GM19025 (cell line): Measurements from ENCODE around the gene CALCOCO1.

Source experiments
- ATAC-seq: cut with Tn5 transposase; IDR thresholded peaks from one replicate; pipeline ENCODE4 v1.9.1; 2021; ENCODE audit warnings: mild to moderate bottlenecking, low read depth, moderate library complexity; ENCODE audit not compliant: unreplicated experiment

The CALCOCO1 gene

DNA sequence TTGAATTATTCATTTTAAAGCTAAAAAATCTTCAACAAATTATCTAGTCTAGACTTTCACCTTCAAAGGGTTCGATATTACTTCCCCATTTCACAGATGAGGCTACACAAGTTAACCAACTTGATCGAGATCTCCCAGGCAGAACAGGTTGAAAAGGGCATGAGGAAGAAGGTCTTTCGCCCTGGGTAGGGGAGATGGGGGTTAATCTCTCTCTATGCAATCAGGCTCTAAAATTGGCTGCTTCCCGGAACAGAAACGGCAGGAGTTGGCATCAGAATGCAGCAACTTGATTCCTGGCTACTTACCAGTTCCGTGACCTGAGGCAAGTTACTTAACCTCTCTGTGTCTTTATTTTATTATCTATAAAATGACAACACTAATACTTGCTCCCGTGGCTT lies 26.9 kb upstream of the CALCOCO1 start:
- no peak for ATAC-seq

DNA sequence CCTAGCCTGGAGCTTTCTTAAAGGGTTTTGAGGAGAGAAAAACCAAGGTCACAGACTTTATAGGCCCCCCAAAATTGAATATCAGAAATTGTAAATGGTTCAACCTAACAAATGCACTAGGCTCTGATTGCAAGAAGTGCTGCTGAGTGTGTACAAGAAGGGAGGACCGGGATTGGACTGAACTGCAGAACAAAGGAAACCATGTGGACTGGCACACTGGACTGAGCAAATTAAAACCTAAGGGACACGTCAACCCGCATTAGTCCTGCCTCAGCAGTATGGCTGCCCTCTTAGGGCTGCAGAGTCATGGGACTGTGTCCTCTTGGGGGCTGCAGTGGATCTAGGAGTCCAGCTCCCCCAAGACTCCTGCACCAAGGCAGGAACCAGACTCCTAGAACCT lies 25.4 kb upstream of the CALCOCO1 start:
- no peak for ATAC-seq

DNA sequence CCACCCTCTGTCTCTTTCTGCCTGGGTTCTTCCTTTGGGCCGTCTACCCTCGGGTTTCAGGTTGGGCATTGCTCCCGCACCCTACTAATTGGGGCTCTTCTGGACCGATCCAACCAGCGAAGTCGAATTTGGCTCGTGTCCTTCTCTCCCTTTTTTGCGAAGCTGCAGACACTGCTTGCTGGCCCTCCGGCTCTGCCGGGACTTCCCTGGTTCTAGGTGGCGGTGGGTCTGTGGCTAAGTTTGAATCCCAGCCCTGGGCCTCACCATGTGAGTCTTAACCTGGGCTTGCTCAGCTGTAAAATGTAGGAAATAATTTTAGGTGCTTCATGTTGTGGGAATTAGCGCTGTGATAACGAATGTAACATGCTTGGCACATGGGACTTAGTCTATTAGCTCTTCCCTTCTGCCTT lies 24.9 kb upstream of the CALCOCO1 start:
- no peak for ATAC-seq

DNA sequence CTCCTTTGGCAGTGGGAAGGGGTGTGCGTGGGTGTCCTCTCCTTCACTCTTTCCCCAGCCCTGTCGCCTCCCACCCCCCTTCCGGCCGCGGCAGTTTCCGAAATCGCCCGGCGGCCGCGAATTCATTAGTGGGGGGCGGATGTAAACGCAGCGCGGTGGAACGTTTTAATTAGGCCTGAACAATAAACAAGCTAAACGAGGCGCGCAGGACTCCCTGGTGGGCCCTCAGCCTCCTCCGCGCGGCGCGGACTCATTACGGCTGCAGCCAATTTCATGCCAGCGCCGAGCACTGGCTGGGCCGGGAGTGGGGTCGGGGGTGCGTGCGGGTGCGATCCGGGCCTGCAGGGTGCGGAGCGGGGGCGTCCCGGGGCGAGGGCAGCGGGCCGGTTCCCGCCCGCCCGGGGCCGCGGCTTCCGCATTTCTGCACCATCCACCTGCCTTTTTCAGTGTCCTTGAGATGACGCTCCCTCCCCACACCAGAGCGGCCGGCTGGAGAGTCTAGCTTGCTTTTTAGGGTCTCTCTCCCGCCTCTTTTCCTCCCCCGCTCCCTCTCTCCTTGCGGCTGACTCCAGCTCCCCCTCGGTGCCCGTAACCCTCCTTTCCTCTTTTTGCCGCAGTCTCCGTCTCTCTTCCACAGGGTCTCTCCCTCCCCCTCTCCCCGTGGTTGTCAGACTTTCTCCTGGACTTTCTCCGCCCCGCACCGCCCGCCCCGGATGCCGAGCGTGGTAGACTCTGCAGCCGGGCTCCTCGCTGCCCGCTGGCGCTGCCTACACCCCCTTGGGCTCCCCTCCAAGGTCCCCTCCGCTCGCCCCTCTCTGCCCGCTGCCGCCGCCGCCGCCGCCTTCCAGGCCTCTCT lies 24.3 kb upstream of the CALCOCO1 start, which contains the start of gene CISTR:
Gene CISTR (minus strand): TSS at position 644 of the 856 bp plus-strand sequence.
- ATAC-seq: no peak

DNA sequence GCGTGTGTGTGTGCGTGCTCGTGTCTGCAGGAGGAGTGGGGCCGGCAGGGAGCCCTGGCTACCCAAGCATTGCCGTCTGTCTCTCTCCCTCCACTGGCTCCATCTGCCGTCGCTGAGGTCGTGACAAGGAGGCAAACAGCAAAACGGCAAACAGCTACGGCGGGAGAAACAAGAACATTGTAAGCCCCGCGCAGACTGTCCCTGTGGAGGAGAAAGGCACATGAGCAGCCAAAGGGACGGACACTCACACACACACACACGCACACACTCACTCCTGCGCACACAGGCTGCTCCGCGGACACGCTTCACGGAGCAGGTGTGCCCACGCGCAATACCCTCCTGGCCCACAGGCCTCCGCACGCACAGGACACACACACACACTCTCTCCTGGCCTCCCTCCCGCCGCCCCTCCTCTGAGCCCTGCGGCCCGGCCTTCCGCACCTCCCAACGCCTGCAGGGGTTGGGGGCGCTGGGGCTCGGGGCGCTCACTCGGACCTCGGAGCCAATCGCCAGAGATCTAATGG lies 23.6 kb upstream of the CALCOCO1 start:
- ATAC-seq: no peak

DNA sequence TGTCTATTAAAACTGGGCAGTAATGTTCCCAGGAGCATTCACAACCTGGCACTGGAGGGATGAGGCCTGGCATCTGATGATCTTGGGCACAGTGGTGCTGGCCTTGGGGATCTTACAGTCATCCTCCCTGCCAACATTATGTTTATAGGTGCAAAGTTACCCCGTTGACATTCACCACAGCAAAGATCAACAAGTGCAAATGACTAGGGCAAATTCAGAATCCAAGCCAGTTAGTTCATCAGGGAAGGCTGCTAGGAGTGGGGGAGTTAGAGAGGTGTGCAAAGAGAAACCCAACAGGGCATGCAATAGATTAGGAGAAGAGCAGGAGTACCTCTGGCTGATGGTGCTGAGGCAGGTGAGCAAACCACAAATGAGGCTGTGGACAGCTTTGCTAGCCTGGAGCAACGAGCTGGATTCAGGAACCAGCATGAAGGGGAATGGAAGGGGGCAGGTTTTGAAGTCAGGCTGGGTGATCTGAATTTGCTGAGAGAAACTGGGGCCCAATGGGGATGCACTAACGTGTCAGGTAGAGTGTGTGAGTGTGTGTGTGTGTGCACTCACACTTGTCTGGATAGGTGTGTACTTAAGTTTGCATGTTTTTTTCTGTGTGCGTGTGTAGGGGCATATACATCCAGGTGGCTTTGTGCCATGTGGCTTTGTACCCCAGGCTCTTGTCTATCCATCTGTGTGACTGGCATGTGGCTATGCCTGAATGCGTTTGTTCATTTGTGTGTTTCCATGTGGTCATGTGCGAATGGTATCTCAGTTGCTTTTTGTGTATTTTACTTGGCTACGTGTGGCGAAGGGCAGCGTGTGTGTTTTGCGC lies 22.9 kb upstream of the CALCOCO1 start:
- no peak for ATAC-seq

DNA sequence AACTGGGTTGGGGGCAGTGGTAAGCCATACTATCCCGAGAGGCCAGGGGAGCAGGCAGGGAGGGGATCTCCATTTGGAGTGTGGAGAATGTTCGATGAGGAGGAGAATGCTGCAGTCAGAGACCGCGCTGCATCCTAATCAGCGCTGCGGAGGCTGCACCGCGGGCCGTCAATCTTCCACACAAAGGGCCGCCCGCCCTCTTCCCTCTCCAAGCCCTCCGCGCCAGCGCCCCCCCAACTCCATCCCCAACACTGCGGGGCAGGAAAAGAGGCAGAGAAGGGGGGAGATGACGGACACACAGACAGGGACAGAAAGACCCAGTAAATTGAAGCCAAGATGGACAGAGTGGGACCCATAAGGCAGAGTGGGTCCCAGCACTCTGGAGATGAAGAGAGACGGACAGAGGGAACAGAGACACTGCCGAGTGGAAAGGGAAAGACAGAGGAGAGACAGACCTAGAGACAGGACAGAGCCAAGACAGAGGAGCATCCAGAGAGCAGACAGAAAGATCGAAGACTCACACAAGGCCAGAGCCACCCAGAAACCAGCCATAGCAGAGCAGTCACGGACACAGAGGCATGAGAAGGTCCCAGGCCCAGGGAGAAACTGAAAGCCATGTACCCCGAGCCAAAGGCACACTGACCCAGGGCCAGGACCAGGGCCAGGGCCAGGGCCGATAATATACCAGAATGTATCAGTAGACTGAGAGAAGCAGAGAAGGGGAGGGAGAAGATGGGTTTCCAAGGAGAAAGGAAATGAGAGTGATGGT lies 21.0 kb upstream of the CALCOCO1 start:
- no peak for ATAC-seq

DNA sequence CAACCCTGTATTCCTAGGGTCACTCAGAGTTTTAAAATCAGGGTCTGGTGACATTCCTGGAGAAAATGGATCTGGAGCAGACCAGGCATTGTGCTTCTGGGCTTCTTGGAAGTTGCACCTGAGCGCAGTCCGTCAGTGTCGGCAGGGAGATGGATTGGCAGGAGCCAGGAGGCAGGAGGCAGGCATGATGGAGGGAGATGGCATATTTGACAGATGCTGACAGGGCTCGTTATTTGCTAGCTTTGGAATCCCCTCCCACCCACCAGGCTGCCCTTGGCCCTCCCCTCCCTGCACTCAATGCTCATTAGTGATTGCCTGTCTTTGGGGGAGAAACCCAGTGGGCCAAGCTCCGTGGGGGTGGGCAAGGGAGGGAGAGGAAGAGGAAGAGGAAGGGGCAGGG lies 19.8 kb upstream of the CALCOCO1 start:
- ATAC-seq: no peak

DNA sequence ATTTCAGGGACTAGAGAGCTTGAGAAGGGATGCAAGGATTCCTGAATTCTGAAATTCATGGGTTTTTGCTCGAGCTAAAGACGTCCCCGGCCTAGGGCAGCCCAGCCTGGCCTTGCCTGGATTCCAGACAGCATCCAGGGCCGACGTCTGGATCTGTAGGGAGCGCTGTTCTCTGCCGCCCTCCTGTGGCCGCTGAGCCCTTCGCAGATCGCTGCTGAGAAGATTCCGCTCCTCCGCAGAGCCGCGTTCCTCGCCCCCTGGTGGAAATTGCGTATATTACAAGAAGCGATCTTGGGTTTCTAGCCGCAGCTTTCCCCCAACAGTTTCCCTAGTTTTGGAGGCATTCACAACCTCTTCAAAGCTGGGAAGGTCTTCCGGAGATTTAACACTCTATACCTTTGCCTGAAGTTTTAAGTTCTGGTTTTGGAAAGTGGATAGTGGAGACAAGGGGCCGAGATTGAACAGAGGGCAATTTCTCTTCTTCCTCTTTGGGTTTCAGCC lies 19.4 kb upstream of the CALCOCO1 start:
- ATAC-seq: no peak

DNA sequence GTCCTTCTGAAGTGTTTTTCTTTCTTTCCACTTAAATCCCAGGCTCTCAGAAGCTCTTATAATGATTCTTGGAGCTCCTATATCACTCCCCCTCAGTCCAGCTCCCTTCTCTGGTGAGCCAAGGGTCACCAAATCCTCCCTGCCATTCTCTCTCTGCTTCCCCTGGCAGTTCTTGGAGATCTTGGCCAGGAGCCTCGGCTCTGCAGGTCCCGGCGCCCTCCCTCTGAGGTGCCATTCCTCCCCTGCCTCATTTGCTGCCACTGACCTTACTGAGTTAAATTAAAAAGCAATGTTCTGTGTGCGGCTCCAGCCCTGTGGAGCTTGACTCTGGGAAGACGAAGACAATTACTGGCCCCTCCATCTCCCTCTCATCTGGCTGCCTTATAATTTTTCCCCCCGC lies 17.5 kb upstream of the CALCOCO1 start:
- no peak for ATAC-seq

DNA sequence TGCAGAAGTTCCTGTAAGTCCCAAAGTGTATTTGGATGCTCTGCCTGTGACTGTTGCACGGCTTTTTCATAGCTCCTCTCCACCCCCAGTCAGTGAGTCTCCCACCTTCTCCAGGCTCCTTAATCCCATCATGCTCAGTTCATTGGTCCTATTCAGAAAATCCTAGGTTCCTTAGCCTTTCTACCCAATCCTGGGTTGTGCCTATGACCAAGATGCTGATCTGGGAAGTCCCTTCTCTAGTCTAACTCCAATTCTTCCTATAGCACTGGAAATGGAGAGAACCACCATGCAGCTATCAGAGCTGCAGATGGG lies 16.8 kb upstream of the CALCOCO1 start:
- ATAC-seq: no peak

DNA sequence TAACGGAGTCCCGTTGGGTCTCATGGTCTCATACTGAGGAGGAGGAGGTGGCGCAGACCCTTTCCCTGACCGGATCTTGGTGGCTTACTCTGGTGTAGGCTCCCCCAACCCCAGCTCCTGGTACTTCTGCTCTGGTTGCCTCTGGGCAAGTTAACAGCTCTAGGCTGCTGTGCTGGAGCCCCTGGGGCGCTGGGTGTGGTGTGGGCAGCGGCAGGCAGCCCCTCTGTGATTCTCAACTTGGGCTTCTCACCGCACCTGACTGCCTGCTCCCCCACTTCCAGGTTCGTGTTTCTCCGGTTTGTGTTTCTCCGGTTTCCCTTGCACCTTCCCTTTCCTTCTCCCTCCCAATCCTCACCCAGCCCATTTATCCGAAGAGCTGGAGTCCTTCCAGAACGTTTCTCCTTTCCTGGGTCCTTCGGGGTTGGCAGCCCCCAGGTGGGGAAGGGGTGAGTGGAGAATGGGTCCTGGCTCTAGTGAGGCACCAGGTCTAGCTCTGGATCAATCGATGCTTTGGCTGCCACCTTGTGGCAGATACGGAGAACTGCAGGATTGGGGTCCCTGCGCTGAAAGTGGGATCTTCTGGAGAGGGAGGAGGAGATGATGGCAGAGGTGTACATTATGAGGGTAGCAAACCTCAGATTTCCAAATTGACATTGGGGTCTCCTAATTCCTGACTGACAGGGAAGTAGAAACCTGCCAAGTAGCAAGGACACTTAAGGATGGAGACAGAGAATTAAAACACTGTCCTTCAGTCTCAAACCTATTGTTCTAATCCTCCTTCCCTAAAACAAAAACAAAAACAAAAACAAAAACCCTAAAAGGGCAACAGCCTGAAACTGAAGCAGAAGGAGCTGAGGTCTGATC lies 16.2 kb upstream of the CALCOCO1 start:
- ATAC-seq: no peak

DNA sequence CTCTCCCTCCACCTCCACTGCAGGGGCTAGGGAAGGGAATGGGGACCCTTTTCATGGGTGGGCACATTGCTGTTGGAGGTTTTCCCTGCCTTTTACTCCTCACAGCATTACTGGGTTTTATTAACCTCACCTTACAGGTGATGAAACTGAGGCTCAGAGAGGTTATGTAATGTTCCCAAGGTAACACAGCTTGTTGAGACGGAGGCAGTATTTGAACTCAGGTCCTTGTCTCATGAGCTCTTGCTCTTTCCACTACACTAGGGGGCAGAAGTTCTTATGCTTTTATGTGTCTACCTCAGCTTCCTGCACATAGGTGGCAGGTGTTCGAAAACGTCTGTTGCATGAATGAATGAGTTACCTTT lies 12.9 kb upstream of the CALCOCO1 start:
- no peak for ATAC-seq

DNA sequence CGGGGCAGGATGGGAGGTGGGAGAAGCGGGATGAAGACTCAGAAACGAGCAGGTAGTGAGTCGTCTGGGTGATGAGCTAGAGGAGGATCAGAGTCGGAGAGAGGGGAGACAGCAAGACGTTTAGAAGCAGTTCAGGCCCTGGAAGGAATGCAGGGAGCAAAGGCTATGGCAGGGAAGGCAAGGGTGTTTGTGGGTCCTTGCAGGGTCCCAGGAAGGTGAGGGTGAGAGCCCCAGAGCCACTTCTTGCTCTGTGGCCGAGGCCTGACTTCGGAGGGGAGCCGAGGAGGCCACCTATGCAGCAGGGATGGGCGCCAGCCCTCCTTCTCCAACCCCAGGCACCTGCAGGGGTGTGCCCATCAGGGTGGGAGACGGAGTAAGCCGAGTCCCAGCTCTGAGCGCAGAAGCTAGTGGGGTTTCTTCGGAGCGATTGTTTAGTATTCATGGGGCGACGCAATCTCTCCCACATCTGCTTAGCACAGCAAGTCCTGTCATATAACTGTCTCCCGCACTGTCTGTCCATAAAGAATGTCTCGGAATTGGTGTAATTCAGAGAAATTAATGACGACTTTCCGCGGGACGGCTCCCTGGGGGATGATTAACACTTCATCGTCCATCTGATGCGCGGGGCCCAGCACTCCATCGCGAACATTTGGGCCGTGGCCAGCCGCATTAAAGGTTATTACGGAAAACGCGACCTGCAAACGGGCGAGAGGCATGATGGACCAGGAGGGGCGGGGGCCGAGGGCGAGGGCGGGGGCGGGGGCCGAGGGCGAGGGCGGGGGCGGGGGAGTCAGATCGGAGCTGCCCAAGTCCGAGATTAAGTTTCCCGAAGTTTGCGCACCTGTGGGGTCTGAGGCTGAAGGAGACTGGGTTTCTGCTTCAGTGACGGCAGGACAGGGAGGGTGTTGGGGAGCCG lies 12.2 kb upstream of the CALCOCO1 start:
- ATAC-seq: no peak

DNA sequence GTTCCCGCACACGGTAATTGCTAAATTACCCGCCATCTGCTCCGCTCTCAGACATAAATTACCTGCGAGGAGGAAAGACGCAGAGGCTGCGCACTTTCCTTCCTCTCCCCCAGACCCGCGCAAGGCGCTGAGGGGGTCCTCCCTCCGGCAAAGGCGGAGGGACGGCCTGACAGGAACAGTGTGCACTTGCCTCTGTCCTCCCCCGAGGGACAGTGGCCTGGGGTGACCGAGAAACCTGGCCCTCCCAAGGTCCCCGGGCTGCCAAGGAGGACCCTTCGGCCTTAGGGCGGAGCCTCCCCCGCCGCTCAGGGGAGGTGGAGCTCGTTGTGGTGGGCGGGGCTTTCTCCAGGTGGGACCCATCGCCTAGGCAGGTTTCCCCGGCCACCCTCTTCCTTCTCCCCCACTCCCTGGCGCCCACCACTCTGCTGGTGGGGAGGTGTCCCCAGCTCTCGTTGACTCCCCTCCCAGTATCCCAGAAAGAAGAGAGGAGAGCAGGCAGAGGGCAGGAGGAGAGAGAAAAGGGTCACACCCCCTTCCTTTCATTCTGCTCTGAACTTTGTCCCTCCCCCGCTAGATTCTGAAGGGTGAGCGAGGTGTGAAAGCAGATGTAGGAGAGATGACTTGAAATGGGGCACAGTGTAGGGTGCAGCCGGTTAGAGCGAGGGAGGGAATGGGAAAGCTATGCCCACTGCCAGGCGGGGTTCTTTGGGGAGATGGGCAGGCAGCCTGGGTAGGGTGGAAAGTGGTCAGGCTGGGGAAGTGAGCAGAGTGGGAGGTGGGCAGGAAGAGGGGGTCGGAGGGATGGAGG lies 11.4 kb upstream of the CALCOCO1 start:
- ATAC-seq: no peak

DNA sequence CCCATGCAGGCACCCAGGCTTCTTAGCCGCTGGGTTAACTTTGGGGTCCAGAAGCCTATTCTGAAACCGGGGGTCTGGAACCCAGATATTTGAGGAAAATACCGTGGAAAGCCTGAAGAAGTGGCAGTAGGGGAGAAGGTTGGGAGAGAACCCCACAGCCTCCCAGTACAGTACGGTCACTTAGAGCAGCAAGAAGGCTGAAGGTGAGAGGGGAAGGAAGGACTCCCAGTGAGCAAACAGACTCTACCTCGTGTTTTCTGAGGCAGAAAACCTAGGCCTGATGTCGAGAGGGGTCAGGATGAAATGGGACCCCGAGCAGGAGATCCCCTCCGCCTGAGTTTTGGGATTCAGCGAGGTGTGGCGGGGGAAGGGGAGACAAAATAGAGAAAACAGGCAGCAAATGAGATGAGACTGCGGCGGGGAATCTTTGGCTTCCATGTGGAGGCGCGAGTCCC lies 10.7 kb upstream of the CALCOCO1 start:
- ATAC-seq: no peak

DNA sequence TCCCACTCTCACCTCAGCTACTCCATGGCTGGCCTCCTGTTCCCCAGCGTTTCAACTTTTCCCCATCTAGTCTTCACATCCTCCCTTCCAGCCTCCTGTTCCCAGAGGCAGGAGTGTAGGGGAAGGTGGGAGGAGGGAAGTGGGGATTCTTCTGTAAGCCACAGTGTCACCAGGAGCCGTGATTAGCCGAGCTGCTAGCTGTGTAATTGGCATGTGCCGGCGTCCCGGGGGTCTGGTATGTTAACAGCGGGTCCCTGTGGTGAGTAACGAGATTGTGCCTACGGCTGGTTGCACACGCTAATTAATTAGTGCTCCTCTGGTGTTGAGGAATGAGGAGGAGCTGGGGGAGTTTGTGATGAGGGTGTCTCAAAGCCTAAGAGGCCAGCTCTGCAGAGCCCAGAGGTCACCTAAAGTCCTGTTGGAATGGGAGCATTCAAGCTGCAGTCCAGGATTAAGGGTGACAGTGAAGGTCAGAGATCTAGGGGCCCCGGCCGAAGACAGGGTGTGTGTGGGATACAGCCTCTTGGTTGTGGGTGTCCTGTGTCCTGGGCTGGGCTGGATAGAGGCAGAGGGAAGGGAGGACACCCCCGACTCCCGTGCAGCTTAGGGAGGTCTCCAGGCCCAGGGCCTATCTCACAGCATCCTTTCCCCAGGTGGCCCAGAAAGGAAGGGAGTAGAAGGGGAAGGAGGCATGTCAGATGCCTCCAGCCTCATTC lies 10.0 kb upstream of the CALCOCO1 start:
- no peak for ATAC-seq
